HG02884 (cell line): Measurements from ENCODE around the gene CCNG1.

Source experiments
- ATAC-seq: cut with Tn5 transposase; IDR thresholded peaks from one replicate; pipeline ENCODE4 v1.9.1; 2021; ENCODE audit warnings: mild to moderate bottlenecking, moderate library complexity; ENCODE audit not compliant: unreplicated experiment

CCNG1 gene

DNA sequence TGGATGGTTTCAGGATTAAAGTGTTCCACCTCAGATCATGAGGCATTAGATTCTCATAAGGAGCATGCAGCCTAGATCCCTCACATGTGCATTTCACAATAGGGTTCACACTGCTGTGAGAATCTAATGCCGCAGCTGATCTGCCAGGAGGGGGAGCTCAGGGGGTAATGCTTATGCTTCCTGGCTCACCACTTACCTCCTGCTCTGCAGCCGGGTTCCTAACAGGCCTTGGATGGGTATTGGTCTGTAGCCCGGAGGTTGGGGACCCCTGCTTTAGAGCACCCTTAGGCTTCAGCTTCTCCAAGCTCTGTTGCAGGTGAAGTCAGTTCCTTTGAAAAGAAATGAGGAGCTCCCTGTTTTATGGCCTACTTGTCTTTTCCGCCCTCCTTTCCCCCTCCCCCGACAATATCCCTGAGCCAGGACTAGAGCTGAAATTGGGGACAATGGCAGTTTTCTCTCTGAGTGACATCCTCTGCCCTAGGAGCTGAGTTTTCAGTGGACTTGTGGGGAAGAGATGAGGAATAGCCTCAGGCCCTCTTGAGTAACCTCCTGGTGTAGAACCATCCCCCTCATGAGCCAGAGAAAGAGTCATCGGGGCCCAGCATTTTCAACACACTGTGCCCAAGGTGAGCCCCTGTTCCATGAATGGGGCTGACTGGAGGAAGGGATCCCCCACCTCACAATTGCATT, 51.8 kb downstream of the CCNG1 start:
- no peak for ATAC-seq

DNA sequence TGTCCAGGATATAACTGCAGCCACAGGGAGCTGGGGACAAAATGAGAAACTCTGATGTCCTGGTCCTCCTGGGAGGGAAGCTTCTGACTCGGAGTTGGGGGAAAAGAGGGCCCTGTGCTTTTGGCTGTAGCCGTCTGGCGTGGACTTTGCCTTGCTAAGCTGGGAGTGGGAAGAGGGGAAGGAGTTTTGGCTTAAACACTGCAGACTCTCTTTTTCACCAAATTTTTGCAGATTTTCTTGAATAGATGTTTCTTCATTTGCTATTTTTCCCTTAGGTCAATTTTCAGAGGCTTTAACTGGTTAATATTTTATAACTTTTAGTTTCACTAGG, 52.3 kb downstream of the CCNG1 start:
- ATAC-seq: no peak
